T-cell (primary cell): ENCODE measurements around the gene PTPN7. TPM values are rescaled to one million over a fixed set of nuclear protein-coding genes. Genes with fewer than 3 reads are reported as not detected.
A peak's percentile ranks its signal among the peaks of the same experiment; 100 is the strongest.

Experiments
- ATAC-seq, 4 experiments: fragments of 200-7000 bp in 3 of 4; fragments of 150-1000 bp in 1 of 4; cut with Tn5 transposase; replicated peaks in 1 of 4; 1 replicate in 3 of 4; 2 replicates in 1 of 4; pipeline ENCODE4 v1.10.0; 2021; ENCODE audit warnings: moderate library complexity in 3 of 4, mild to moderate bottlenecking in 2 of 4, moderate number of reproducible peaks in 1 of 4
- CTCF ChIA-PET, 2 donors: fragments of 300-600 bp; sonication (Branson Sonifier 250); formaldehyde crosslinking; loops; one replicate each; lab custom pipeline; 2022; ENCODE audit warnings: antibody characterized with exemption in 2 of 2; lab: Charles Lee
- POLR2A ChIA-PET, 2 donors: fragments of 300-600 bp; sonication (Branson Sonifier 250); formaldehyde crosslinking; loops; one replicate each; lab custom pipeline; 2022; ENCODE audit warnings: antibody characterized with exemption in 2 of 2; lab: Charles Lee
- DNase-seq, 35 experiments: peaks; one replicate each; pipeline versions ENCODE4 v3.0.0 to v3.0.0-alpha.2; 2013 to 2023
- H3K27ac ChIP-seq: one replicate; pipeline ENCODE4 v1.5.1; 2013; ENCODE audit warnings: low read length
- H3K27me3 ChIP-seq, 2 experiments: replicated peaks in 1 of 2; 1 replicate in 1 of 2; 2 replicates in 1 of 2; pipeline versions ENCODE4 v1.6.1 to v1.7.0; 2013; ENCODE audit warnings: low read length in 1 of 2, mixed read lengths in 1 of 2; ENCODE audit not compliant: control insufficient read depth in 2 of 2, insufficient read depth in 2 of 2; ENCODE audit errors: extremely low read depth in 1 of 2
- H3K36me3 ChIP-seq, 2 donors: 1 replicate in 1 of 2; 2 replicates in 1 of 2; pipeline versions ENCODE4 v1.6.1 to v1.7.0; 2013; ENCODE audit warnings: low read length in 1 of 2; ENCODE audit not compliant: control insufficient read depth in 2 of 2, insufficient read depth in 1 of 2; ENCODE audit errors: extremely low read depth in 1 of 2
- H3K4me1 ChIP-seq, 2 experiments: 1 replicate in 1 of 2; 2 replicates in 1 of 2; pipeline versions ENCODE4 v1.6.1 to v1.7.0; 2013; ENCODE audit warnings: low read length in 2 of 2, mixed read lengths in 1 of 2; ENCODE audit not compliant: insufficient read depth in 2 of 2, control insufficient read depth in 1 of 2; ENCODE audit errors: extremely low read depth in 1 of 2
- H3K4me3 ChIP-seq, 2 donors: 1 replicate in 1 of 2; 2 replicates in 1 of 2; pipeline versions ENCODE4 v1.5.1 to v1.7.0; 2013; ENCODE audit warnings: mild to moderate bottlenecking in 2 of 2, low read length in 1 of 2, moderate library complexity in 1 of 2; ENCODE audit not compliant: control insufficient read depth in 1 of 2; ENCODE audit errors: extremely low read depth in 1 of 2
- H3K9me3 ChIP-seq: 2 replicates; pipeline ENCODE4 v1.7.0; 2013
- H3K27ac Mint-ChIP-seq, 2 donors: one replicate each; pipeline ENCODE4 v1.8.0; 2020 to 2021; ENCODE audit warnings: mild to moderate bottlenecking in 2 of 2, mixed read lengths in 2 of 2
- H3K27me3 Mint-ChIP-seq, 2 donors: one replicate each; pipeline ENCODE4 v1.8.0; 2021 to 2022; ENCODE audit warnings: mixed read lengths in 2 of 2
- H3K36me3 Mint-ChIP-seq: one replicate; pipeline ENCODE4 v1.8.0; 2021; ENCODE audit warnings: mixed read lengths
- H3K4me1 Mint-ChIP-seq, 3 donors: one replicate each; pipeline ENCODE4 v1.8.0; 2020 to 2022; ENCODE audit warnings: mixed read lengths in 3 of 3, mild to moderate bottlenecking in 1 of 3
- H3K4me3 Mint-ChIP-seq, 3 donors: one replicate each; pipeline ENCODE4 v1.8.0; 2020 to 2022; ENCODE audit warnings: mild to moderate bottlenecking in 3 of 3, mixed read lengths in 3 of 3, moderate library complexity in 3 of 3
- H3K9me3 Mint-ChIP-seq, 3 donors: one replicate each; pipeline ENCODE4 v1.8.0; 2020 to 2022; ENCODE audit warnings: mixed read lengths in 3 of 3
- WGBS: methylation state at CpG from one replicate; pipeline ENCODE4 v1.1.5; 2013; ENCODE audit warnings: missing lambda C conversion rate; ENCODE audit not compliant: insufficient coverage; 5-methylcytosine and 5-hydroxymethylcytosine counted together
- total RNA-seq, 35 experiments: library from RNA in 6 of 35; stranded (reverse) in 6 of 35; fragments of 120-200 nt in 1 of 35; gene quantifications; one replicate each; pipeline versions ENCODE4 v1.2.1 to v1.2.4 and lab custom pipeline; 2013 to 2026

The PTPN7 gene
- total RNA-seq, 5 donors from 2014 or later (not counting 1 experiment from before 2014, with no cell fraction given), result 67.1 to 124 (median 71.7) TPM

DNA sequence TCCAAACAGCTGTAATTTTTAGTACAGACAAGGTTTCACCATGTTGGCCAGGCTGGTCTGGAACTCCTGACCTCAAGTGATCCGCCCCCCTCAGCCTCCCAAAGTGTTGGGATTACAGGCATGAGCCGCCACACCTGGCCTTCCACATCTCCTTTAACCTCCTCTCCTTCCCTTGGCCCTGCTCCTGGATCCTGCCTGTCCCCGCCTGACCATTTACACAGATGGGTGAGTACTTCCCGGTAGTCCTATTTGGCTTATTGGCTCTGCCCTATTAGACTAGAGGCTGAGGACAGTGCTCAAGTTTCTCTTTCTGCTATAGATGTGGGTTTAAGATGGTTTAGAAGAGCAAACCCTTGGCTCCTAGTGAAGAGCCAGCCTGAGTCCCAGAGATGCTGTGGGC lies 7.1 kb downstream of the PTPN7 start:
- H3K36me3 ChIP-seq, result peaks cover 34 to 96% of the 10 kb centered on the region in 2 donors
- H3K27me3 Mint-ChIP-seq, result no peaks in the 10 kb centered on the region
- H3K27ac Mint-ChIP-seq, result peak overlapping the region; percentile 34 to 38
- POLR2A ChIA-PET, result no interaction called here
- CTCF ChIA-PET, result interaction anchor here in 1 of 2 donors (0.7 kb wide), 1 partner anchor 36 kb away, joined by 4 read pairs; no protein-coding TSS in a partner anchor
- no peaks in the 10 kb centered on the region for H3K9me3 ChIP-seq
- ATAC-seq (no peak), DNase-seq (no peak)
- H3K27ac ChIP-seq, result no peak overlapping the region
- no peaks in the 10 kb centered on the region for H3K27me3 ChIP-seq
- H3K36me3 Mint-ChIP-seq, result peaks cover 38% of the 10 kb centered on the region
- 89% methylated on average over 2 of the region's 4 CpGs for WGBS
- H3K4me1 Mint-ChIP-seq, result peaks cover 35 to 45% (median 38%) of the 10 kb centered on the region in 3 donors
- H3K4me3 Mint-ChIP-seq, result no peak overlapping the region
- H3K4me1 ChIP-seq, result peaks cover 11 to 42% of the 10 kb centered on the region in 2 experiments
- no peaks in the 10 kb centered on the region for H3K9me3 Mint-ChIP-seq
- no peak overlapping the region for H3K4me3 ChIP-seq

DNA sequence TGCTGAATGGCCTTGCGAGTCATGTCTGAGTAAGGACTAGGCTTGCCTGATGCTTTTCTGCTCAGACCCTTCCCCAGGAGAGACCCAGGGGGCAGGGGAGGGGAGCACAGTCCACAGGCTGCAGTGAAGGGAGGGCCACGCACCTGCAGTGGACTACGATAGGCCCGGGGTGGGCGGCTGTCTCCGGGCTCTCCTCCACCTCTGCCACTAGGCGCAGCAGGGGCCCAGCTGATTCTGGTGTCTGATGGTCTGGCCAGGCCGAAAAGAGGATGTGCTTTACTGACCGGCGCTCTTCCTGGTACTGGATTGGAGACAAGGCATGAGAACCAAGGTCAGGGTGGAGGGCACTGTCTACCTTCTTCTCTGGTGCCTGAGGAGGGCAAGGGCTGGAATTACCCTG lies 8.0 kb downstream of the PTPN7 start:
- POLR2A ChIA-PET, result interaction anchor here in 1 of 2 donors (0.5 kb wide), 1 partner anchor 710 kb away, joined by 8 read pairs; no protein-coding TSS in a partner anchor
- Mint-ChIP-seq H3K9me3 (no peaks in the 10 kb centered on the region), H3K27me3 (no peaks in the 10 kb centered on the region), H3K4me3 (no peak overlapping the region), H3K36me3 (peaks cover 39% of the 10 kb centered on the region), H3K4me1 (peaks cover 27 to 39% (median 33%) of the 10 kb centered on the region in 3 donors), H3K27ac (peak overlapping the region in 1 of 2 donors; percentile 28)
- H3K4me3 ChIP-seq, result no peak overlapping the region
- no peak for DNase-seq
- peaks cover 40 to 96% of the 10 kb centered on the region in 2 donors for H3K36me3 ChIP-seq
- ATAC-seq, result no peak
- WGBS, result 91% methylated on average over 8 of the region's 10 CpGs
- no peak overlapping the region for H3K27ac ChIP-seq
- peaks cover 8 to 34% of the 10 kb centered on the region in 2 experiments for H3K4me1 ChIP-seq
- CTCF ChIA-PET, result interaction anchor here in 1 of 2 donors (0.9 kb wide), 1 partner anchor 36 kb away, joined by 3 read pairs; no protein-coding TSS in a partner anchor
- no peaks in the 10 kb centered on the region for H3K9me3 ChIP-seq
- H3K27me3 ChIP-seq, result no peaks in the 10 kb centered on the region

DNA sequence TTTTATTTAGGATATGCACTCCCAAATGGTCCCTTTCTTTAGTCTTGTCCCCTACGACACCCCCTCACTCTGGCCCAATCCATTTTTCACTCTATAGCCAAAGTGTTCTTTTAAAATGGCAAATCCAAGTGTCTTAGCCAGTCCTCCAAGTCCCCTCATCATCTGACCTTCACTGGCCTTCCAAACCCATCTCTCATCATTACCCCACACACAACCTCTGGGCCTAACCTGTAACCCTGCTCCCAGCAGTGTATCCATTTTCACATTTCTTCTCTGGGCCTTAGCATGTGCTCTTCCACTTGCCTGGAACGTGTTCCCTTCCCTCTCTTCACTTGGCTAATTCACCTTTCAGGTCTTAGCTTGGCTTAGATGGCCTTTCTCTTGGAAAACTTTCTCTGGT lies 9.4 kb downstream of the PTPN7 start:
- Histone ChIP-seq H3K27ac (peak overlapping the region; percentile 3), H3K36me3 (peaks cover 39 to 92% of the 10 kb centered on the region in 2 donors), H3K9me3 (no peaks in the 10 kb centered on the region), H3K4me3 (no peak overlapping the region), H3K4me1 (peaks cover 2 to 21% of the 10 kb centered on the region in 2 experiments), H3K27me3 (no peaks in the 10 kb centered on the region)
- ATAC-seq (no peak), DNase-seq (no peak)
- Mint-ChIP-seq H3K9me3 (no peaks in the 10 kb centered on the region), H3K27me3 (no peaks in the 10 kb centered on the region), H3K4me3 (no peak overlapping the region), H3K4me1 (peaks cover 17 to 30% (median 25%) of the 10 kb centered on the region in 3 donors), H3K36me3 (peaks cover 38% of the 10 kb centered on the region), H3K27ac (peak overlapping the region; percentile 48 to 54)
- ChIA-PET CTCF (interaction anchor here in 1 of 2 donors (1.1 kb wide), 1 partner anchor 9 kb away, joined by 5 read pairs; the partner anchor contains the start of gene PTPN7), POLR2A (no interaction called here)
- 95% methylated on average over 2 of the region's 2 CpGs for WGBS

DNA sequence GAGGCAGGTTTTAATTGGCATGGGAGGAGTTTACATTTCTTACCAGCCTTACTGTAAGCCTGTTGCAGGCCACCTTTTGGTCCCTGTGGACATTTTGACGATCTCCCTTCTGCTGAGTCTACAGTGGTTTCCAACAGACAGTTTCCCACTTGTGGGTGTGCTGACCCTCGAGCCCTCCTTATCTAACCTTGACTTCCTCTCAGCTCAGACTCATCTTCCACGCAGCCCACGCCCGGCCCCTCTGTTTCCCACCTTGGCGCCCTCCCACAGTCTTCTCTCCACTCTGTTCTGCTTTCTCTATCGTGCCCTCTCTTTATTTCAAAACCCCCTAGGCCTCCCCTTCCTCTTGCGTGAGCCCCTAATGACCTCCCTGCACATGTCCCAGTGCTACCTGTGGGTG lies 9.8 kb downstream of the PTPN7 start:
- no peaks in the 10 kb centered on the region for H3K9me3 ChIP-seq
- peaks cover 13 to 28% (median 21%) of the 10 kb centered on the region in 3 donors for H3K4me1 Mint-ChIP-seq
- H3K4me3 Mint-ChIP-seq, result no peak overlapping the region
- POLR2A ChIA-PET, result no interaction called here
- DNase-seq (no peak), ATAC-seq (no peak)
- WGBS, result 68% methylated on average over 5 of the region's 8 CpGs
- H3K4me3 ChIP-seq, result no peak overlapping the region
- no peaks in the 10 kb centered on the region for H3K9me3 Mint-ChIP-seq
- H3K36me3 Mint-ChIP-seq, result peaks cover 38% of the 10 kb centered on the region
- H3K27ac ChIP-seq, result peak overlapping the region; percentile 3
- H3K27me3 Mint-ChIP-seq, result no peaks in the 10 kb centered on the region
- peaks cover 36 to 88% of the 10 kb centered on the region in 2 donors for H3K36me3 ChIP-seq
- peaks cover 2 to 20% of the 10 kb centered on the region in 2 experiments for H3K4me1 ChIP-seq
- no peaks in the 10 kb centered on the region for H3K27me3 ChIP-seq
- H3K27ac Mint-ChIP-seq, result peak overlapping the region; percentile 40 to 48
- CTCF ChIA-PET, result interaction anchor here in 1 of 2 donors (1.1 kb wide), 1 partner anchor 10 kb away, joined by 5 read pairs; the partner anchor contains the start of gene PTPN7

DNA sequence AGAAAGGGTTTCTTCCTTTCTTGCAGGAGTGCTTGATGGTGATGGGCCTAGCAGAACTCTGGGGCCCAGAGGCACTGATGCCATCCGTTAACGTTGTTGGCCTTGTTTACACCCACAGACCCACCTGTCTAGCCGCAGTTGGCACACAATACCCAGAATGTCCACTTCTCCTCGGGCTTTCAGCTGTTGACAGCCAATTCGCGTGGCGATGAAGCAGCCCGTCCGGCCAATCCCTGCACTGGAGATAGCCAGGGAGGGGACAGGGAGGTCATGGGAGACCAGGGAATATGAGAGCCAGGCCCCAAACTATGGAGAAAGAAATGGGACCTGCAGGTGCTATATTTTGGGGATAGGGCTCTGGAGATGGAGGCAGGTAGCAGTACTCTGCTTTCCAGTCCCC lies 10.2 kb downstream of the PTPN7 start:
- CTCF ChIA-PET, result no interaction called here
- peaks cover 13 to 28% (median 25%) of the 10 kb centered on the region in 3 donors for H3K4me1 Mint-ChIP-seq
- peaks cover 34% of the 10 kb centered on the region for H3K36me3 Mint-ChIP-seq
- POLR2A ChIA-PET, result interaction anchor here in 1 of 2 donors (0.6 kb wide), 1 partner anchor 11 kb away, joined by 4 read pairs; no protein-coding TSS in a partner anchor
- peaks cover 0 to 20% of the 10 kb centered on the region in 2 experiments for H3K4me1 ChIP-seq
- no peaks in the 10 kb centered on the region for H3K9me3 ChIP-seq
- no peaks in the 10 kb centered on the region for H3K27me3 Mint-ChIP-seq
- DNase-seq (no peak), ATAC-seq (no peak)
- H3K36me3 ChIP-seq, result peaks cover 36 to 84% of the 10 kb centered on the region in 2 donors
- H3K27me3 ChIP-seq, result no peaks in the 10 kb centered on the region
- no peak overlapping the region for H3K27ac ChIP-seq
- H3K27ac Mint-ChIP-seq, result peak overlapping the region in 1 of 2 donors; percentile 40
- no CpG with 5 or more reads among the region's 9 CpGs for WGBS
- H3K4me3 ChIP-seq, result no peak overlapping the region
- no peaks in the 10 kb centered on the region for H3K9me3 Mint-ChIP-seq
- no peak overlapping the region for H3K4me3 Mint-ChIP-seq

DNA sequence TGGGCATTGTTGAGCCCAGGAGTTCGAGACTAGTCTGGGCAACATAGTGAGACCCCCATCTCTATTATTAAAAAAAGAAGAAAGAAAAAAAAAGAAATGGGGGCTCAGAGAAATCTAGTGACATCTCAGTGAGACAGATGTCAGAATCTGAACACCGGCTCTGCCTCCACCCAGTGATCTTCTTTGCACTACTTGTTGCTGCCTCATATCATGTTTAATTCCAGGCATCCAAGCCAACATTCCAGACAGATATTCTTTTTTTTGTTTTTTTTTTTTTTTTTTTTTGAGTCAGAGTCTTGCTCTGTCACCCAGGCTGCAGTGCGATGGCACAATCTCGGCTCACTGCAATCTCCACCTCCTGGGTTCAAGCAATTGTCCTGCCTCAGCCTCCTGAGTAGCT lies 10.8 kb downstream of the PTPN7 start:
- H3K4me3 Mint-ChIP-seq, result no peak overlapping the region
- no peaks in the 10 kb centered on the region for H3K27me3 ChIP-seq
- no peaks in the 10 kb centered on the region for H3K9me3 ChIP-seq
- ATAC-seq (no peak), DNase-seq (no peak)
- H3K27me3 Mint-ChIP-seq, result no peaks in the 10 kb centered on the region
- no peak overlapping the region for H3K27ac Mint-ChIP-seq
- H3K4me1 Mint-ChIP-seq, result peaks cover 10 to 25% (median 23%) of the 10 kb centered on the region in 3 donors
- peaks cover 34 to 78% of the 10 kb centered on the region in 2 donors for H3K36me3 ChIP-seq
- H3K4me3 ChIP-seq, result no peak overlapping the region
- ChIA-PET POLR2A (interaction anchor here in 1 of 2 donors (0.6 kb wide), 1 partner anchor 10 kb away, joined by 4 read pairs; no protein-coding TSS in a partner anchor), CTCF (no interaction called here)
- peaks cover 28% of the 10 kb centered on the region for H3K36me3 Mint-ChIP-seq
- no peaks in the 10 kb centered on the region for H3K9me3 Mint-ChIP-seq
- no CpG with 5 or more reads among the region's 4 CpGs for WGBS
- H3K27ac ChIP-seq, result no peak overlapping the region
- peaks cover 0 to 19% of the 10 kb centered on the region in 2 experiments for H3K4me1 ChIP-seq
